Fibroblast of lung (primary cell): ENCODE results near the gene BBS5. TPM values are rescaled to one million over a fixed set of nuclear protein-coding genes. Genes with fewer than 3 reads are reported as not detected.
A peak's percentile ranks its signal among the peaks of the same experiment; 100 is the strongest.

ENCODE experiments used
- DNase-seq, 2 donors: peaks; one replicate each; pipeline versions ENCODE4 v3.0.0 to v3.0.0-alpha.2; 2010; ENCODE audit warnings: low read depth in 2 of 2
- H2AFZ ChIP-seq: 2 replicates; pipeline ENCODE4 v1.5.1; 2012; ENCODE audit warnings: low read length, control low read depth, inconsistent platforms
- H3K27ac ChIP-seq: 2 replicates; pipeline ENCODE4 v1.5.1; 2011; ENCODE audit warnings: low read length, control low read depth; ENCODE audit not compliant: insufficient read depth
- H3K27me3 ChIP-seq: 2 replicates; pipeline ENCODE4 v1.5.1; 2011; ENCODE audit warnings: mild to moderate bottlenecking, low read length; ENCODE audit not compliant: control insufficient read depth, insufficient read depth
- H3K36me3 ChIP-seq: 2 replicates; pipeline ENCODE4 v1.5.1; 2011; ENCODE audit warnings: low read length; ENCODE audit not compliant: control insufficient read depth, insufficient read depth
- H3K4me1 ChIP-seq: 2 replicates; pipeline ENCODE4 v1.5.1; 2011; ENCODE audit warnings: low read length; ENCODE audit not compliant: control insufficient read depth, insufficient read depth; ENCODE audit errors: extremely low read depth
- H3K4me2 ChIP-seq: 2 replicates; pipeline ENCODE4 v1.5.1; 2011; ENCODE audit warnings: low read length, control low read depth; ENCODE audit not compliant: insufficient read depth; ENCODE audit errors: extremely low read depth
- H3K4me3 ChIP-seq, 4 experiments: fragments of 200-600 bp in 1 of 4; sonication (generic) in 1 of 4; replicated peaks in 1 of 4; 2 replicates each; pipeline ENCODE4 v1.5.1; 2011 to 2016; ENCODE audit warnings: low read length in 4 of 4, low read depth in 3 of 4, mild to moderate bottlenecking in 3 of 4, control low read depth in 2 of 4, inconsistent platforms in 1 of 4, mixed read lengths in 1 of 4; ENCODE audit not compliant: insufficient read depth in 1 of 4; ENCODE audit errors: control extremely low read depth in 1 of 4
- H3K79me2 ChIP-seq: 2 replicates; pipeline ENCODE4 v1.5.1; 2012; ENCODE audit warnings: mild to moderate bottlenecking, low read length, inconsistent platforms; ENCODE audit not compliant: control insufficient read depth, insufficient read depth
- H3K9ac ChIP-seq: 2 replicates; pipeline ENCODE4 v1.5.1; 2011; ENCODE audit warnings: mild to moderate bottlenecking, low read length, control low read depth; ENCODE audit not compliant: insufficient read depth
- H3K9me3 ChIP-seq: 2 replicates; pipeline ENCODE4 v1.5.1; 2012; ENCODE audit warnings: low read depth, low read length; ENCODE audit not compliant: control insufficient read depth, insufficient read depth
- H4K20me1 ChIP-seq: 2 replicates; pipeline ENCODE4 v1.5.1; 2011; ENCODE audit warnings: low read length; ENCODE audit not compliant: control insufficient read depth, insufficient read depth; ENCODE audit errors: extremely low read depth
- CTCF ChIP-seq, 2 donors: IDR thresholded peaks in 1 of 2; conservative IDR thresholded peaks in 1 of 2; 1 replicate in 1 of 2; 2 replicates in 1 of 2; pipeline ENCODE4 v1.5.1; 2011 to 2012; ENCODE audit warnings: low read length in 2 of 2, control low read depth in 1 of 2, inconsistent platforms in 1 of 2, low read depth in 1 of 2, mild to moderate bottlenecking in 1 of 2
- EZH2 ChIP-seq: IDR thresholded peaks from 2 replicates; pipeline ENCODE4 v1.5.1; 2012; ENCODE audit warnings: low read length, control low read depth, mild to moderate bottlenecking; ENCODE audit errors: missing control alignments
- polyA plus RNA-seq, 2 donors: library from polyadenylated mRNA; depleted of rRNA in 1 of 2; stranded (reverse) in 1 of 2; unstranded in 1 of 2; fragments of >200 nt; gene quantifications; 2 replicates each; pipeline ENCODE4 v1.2.1, GENCODE V29; 2011 to 2012; ENCODE audit warnings: missing spikeins in 1 of 2
- total RNA-seq: library from RNA; depleted of rRNA; stranded (reverse); fragments of >200 nt; gene quantifications from 2 replicates; pipeline ENCODE4 v1.2.1, GENCODE V29; 2014

BBS5 gene
- total and polyA plus RNA-seq, 2 donors (not counting 1 experiment from before 2014, with no cell fraction given) = 4.6 to 7.1 TPM

DNA sequence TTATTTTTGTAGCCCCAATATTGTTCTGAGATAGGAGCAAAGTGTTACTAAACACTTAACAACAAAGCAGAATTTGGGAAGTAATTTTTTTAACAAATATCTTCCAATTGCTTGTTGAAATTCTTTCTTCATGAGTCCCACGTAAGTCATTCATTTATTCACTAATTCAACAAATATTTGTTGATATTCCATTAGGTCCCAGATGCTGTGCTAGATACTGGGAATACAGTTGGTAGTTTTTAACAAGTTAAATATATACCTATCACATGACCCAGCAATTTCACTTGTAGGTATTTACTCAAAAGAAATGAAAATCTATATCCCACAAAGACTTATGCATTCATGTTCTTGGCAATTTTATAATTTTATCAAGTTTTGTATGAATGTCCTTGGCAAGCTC is 7.0 kb upstream of the BBS5 start:
- Histone ChIP-seq H3K79me2 (no peaks in the 10 kb centered on the region), H3K4me3 (no peak overlapping the region), H3K27me3 (no peaks in the 10 kb centered on the region), H2AFZ (no peak overlapping the region), H3K4me1 (no peaks in the 10 kb centered on the region), H3K36me3 (no peaks in the 10 kb centered on the region), H3K9me3 (no peaks in the 10 kb centered on the region), H4K20me1 (no peaks in the 10 kb centered on the region), H3K9ac (no peak overlapping the region), H3K27ac (no peak overlapping the region), H3K4me2 (no peak overlapping the region)
- no peak for DNase-seq
- no peak for TF ChIP-seq EZH2
- no peak for TF ChIP-seq CTCF (conservative IDR thresholded peaks at IDR 0.05 in 1 of 2, IDR thresholded peaks at IDR 0.05 in 1 of 2; ENCODE audit: low read depth in 1 of 2, low read length in 2 of 2)

GRCh38 chr2:169476459-169476858 is 2.8 kb upstream of the BBS5 start:
- H3K4me2 ChIP-seq = no peak overlapping the region
- H3K27ac ChIP-seq = no peak overlapping the region
- H3K4me3 ChIP-seq = no peak overlapping the region
- no peaks in the 10 kb centered on the region for H3K79me2 ChIP-seq
- no peaks in the 10 kb centered on the region for H3K27me3 ChIP-seq
- no peaks in the 10 kb centered on the region for H3K4me1 ChIP-seq
- TF ChIP-seq EZH2 = no peak
- TF ChIP-seq CTCF (conservative IDR thresholded peaks at IDR 0.05 in 1 of 2, IDR thresholded peaks at IDR 0.05 in 1 of 2; ENCODE audit: low read depth in 1 of 2, low read length in 2 of 2) = no peak
- H3K9me3 ChIP-seq = no peaks in the 10 kb centered on the region
- DNase-seq = peak; percentile 15 to 55
- no peaks in the 10 kb centered on the region for H3K36me3 ChIP-seq
- H2AFZ ChIP-seq = no peak overlapping the region
- no peaks in the 10 kb centered on the region for H4K20me1 ChIP-seq
- H3K9ac ChIP-seq = no peak overlapping the region

DNA sequence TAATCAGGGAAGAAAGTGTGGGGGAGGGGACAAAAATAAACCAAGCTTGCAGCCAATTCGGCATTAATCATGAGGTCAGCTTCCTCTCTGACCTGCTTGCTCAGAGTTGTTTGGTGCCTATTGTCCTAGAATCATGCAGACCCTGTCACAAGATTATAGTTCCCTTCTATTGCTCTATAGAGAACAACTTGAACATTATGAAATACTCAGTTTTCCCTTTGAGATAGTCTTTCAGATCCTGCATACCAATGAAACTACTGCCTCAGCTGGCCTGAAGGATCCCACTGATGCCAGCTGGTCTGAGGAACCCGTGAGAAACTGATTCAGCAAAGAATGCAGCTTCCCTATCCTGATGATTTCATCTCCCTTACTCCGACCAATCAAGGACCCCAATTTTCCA is 955 bp upstream of the BBS5 start:
- Histone ChIP-seq H3K27me3 (no peaks in the 10 kb centered on the region), H3K4me2 (no peak overlapping the region), H3K9ac (no peak overlapping the region), H3K27ac (no peak overlapping the region), H3K36me3 (no peaks in the 10 kb centered on the region), H3K4me3 (no peak overlapping the region), H4K20me1 (no peaks in the 10 kb centered on the region), H3K4me1 (no peaks in the 10 kb centered on the region), H3K79me2 (no peaks in the 10 kb centered on the region), H3K9me3 (no peaks in the 10 kb centered on the region), H2AFZ (no peak overlapping the region)
- TF ChIP-seq CTCF (conservative IDR thresholded peaks at IDR 0.05 in 1 of 2, IDR thresholded peaks at IDR 0.05 in 1 of 2; ENCODE audit: low read depth in 1 of 2, low read length in 2 of 2) = no peak
- no peak for TF ChIP-seq EZH2
- DNase-seq = peak; percentile 47 to 67
